K562 (cell line): ENCODE data around the gene ZNF124. TPM values are rescaled to one million over a fixed set of nuclear protein-coding genes. Genes with fewer than 3 reads are reported as not detected.

Source experiments
- HNRNPUL1 ChIP-seq: fragments of 200-400 bp; formaldehyde crosslinking; IDR thresholded peaks from 2 replicates; pipeline ENCODE4 v1.6.1; 2017; ENCODE audit warnings: low read length
- MAZ ChIP-seq, 2 experiments: fragments of 450-650 bp in 1 of 2; sonication (generic) in 1 of 2; formaldehyde crosslinking; IDR thresholded peaks in 1 of 2; conservative IDR thresholded peaks in 1 of 2; 2 replicates each; pipeline versions ENCODE4 v1.4.0 to v1.5.0; 2020; ENCODE audit warnings: mild to moderate bottlenecking in 1 of 2, missing genetic modification reagents in 1 of 2
- NFE2 ChIP-seq: IDR thresholded peaks from 2 replicates; pipeline ENCODE4 v1.6.1; 2014; ENCODE audit warnings: antibody characterized with exemption, low read depth
- RBM22 ChIP-seq: fragments of 200-400 bp; formaldehyde crosslinking; IDR thresholded peaks from 2 replicates; pipeline ENCODE4 v1.6.1; 2018; ENCODE audit warnings: low read length, low read depth; ENCODE audit not compliant: poor library complexity, severe bottlenecking
- RNF2 ChIP-seq: sonication (generic); IDR thresholded peaks from 2 replicates; pipeline ENCODE4 v1.6.1; 2016
- SMAD4 ChIP-seq: fragments of 250-450 bp; sonication (Bioruptor Pico); conservative IDR thresholded peaks from 2 replicates; pipeline ENCODE4 v1.8.0; 2021; ENCODE audit warnings: inconsistent platforms, mild to moderate bottlenecking, moderate library complexity
- YY1 ChIP-seq, 3 experiments: IDR thresholded peaks; 2 replicates each; pipeline ENCODE4 v1.6.1; 2011; ENCODE audit warnings: low read length in 2 of 3, mild to moderate bottlenecking in 2 of 3, moderate library complexity in 2 of 3, borderline replicate concordance in 1 of 3, control low read depth in 1 of 3, low read depth in 1 of 3; ENCODE audit not compliant: insufficient read depth in 3 of 3, insufficient replicate concordance in 2 of 3, control insufficient read depth in 1 of 3, insufficient read length in 1 of 3; ENCODE audit errors: extremely low read depth in 1 of 3
- ZBED1 ChIP-seq: IDR thresholded peaks from 2 replicates; pipeline ENCODE4 v1.6.1; 2014
- ZC3H8 ChIP-seq: fragments of 450-650 bp; IDR thresholded peaks from 2 replicates; pipeline ENCODE4 v1.6.1; 2017
- ZNF347 ChIP-seq: fragments of 450-650 bp; formaldehyde crosslinking; IDR thresholded peaks from 2 replicates; pipeline ENCODE4 v1.4.0; 2020; ENCODE audit warnings: low read depth, mild to moderate bottlenecking, moderate library complexity
- ZNF551 ChIP-seq: fragments of 250-450 bp; sonication (Bioruptor Pico); IDR thresholded peaks from 2 replicates; pipeline ENCODE4 v1.5.0; 2021; ENCODE audit warnings: mild to moderate bottlenecking, moderate library complexity
- ZNF668 ChIP-seq: fragments of 250-450 bp; sonication (Bioruptor Pico); IDR thresholded peaks from 2 replicates; pipeline ENCODE4 v1.8.0; 2022; ENCODE audit warnings: mild to moderate bottlenecking, inconsistent platforms
- ZNF766 ChIP-seq: fragments of 200-800 bp; sonication (Bioruptor generic); conservative IDR thresholded peaks from 2 replicates; pipeline ENCODE4 v1.6.1; 2016; ENCODE audit warnings: missing genetic modification characterization, missing compliant biosample characterization
- polyA plus RNA-seq, 8 experiments: library from polyadenylated mRNA; depleted of rRNA in 4 of 8; stranded (reverse) in 5 of 8; unstranded in 3 of 8; fragments of >200 nt; fragmentation: Nextera tagmentation in 2 of 8; fragmentation: Illumina TruSeq in 1 of 8; extraction: Ambion mirVana in 2 of 8; extraction: Trizol in 1 of 8; gene quantifications; 2 replicates each; pipeline versions ENCODE4 v1.2.1 to v1.2.3, GENCODE V29; 2011 to 2014; ENCODE audit warnings: inconsistent platforms in 1 of 8, missing spikeins in 1 of 8
- total RNA-seq, 7 experiments: library from RNA; depleted of rRNA in 6 of 7; stranded (reverse); fragments of >200 nt in 6 of 7; fragmentation: Illumina TruSeq in 2 of 7; extraction: Trizol in 2 of 7; gene quantifications; 2 replicates each; pipeline versions ENCODE4 v1.2.1 to v1.2.3, GENCODE V29; 2011 to 2021; ENCODE audit warnings: low replicate concordance in 1 of 7
- TF ChIP-seq, protein P1 (sequence below): IDR thresholded peaks from 2 replicates; pipeline ENCODE4 v1.6.1; 2012; ENCODE audit warnings: low read depth, low read length, improper control_type of control experiment, borderline replicate concordance
- TF ChIP-seq, protein P2 (sequence below): sonication (generic); formaldehyde crosslinking; IDR thresholded peaks from 2 replicates; pipeline ENCODE4 v1.5.0; 2020; ENCODE audit warnings: missing genetic modification reagents
- TF ChIP-seq, protein P3 (sequence below): fragments of 450-650 bp; IDR thresholded peaks from one replicate; pipeline ENCODE4 v1.6.1; 2018; ENCODE audit warnings: mild to moderate bottlenecking, moderate library complexity; ENCODE audit not compliant: partially characterized antibody

ZNF124 gene
- total and polyA plus RNA-seq, 9 of the 15 experiments (the other 6 are each of a cell fraction or from before 2014, with no cell fraction given) = 7.6 to 71.5 (median 20.2) TPM

DNA sequence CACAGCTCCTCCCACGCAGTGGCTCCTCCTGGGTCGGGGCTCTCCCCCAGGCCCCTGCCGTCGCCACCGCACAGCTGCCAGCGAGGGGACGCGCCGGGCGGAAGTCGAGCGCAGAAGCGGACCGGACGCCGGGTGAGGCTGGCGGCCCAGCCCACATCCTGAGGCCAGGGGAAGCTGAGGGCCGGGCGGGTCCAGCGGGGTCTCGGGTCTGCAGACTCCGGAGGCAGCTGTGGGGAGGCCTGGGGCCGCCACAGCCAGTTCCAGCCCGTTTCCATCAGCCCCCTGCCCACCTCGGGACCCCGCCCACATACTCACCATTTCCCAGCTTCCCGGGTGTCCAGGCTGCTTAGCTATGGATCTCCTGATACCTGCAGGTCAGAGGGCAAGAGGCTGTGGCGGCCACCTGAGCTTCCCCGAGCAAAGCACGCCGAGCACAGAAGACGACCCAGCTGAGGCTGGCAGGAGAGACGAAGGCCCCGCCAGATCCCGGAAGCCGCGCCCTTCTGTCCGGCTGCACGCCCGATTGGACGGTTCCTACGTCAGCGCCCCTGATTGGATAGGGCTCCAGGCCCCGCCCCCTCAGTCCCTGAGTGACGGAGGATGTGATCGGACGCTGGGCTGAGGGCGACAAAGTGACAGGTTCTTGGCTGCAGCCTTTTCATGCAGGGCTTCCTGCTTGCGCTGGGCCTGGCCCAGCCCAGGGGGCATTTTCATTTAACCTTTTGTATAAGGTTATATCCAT lies 38.7 kb upstream of the ZNF124 start (continued):
- TF ChIP-seq YY1 (IDR thresholded peaks at IDR 0.05; ENCODE audit: borderline replicate concordance in 1 of 3, control insufficient read depth in 1 of 3, extremely low read depth in 1 of 3, insufficient read depth in 3 of 3, insufficient read length in 1 of 3, insufficient replicate concordance in 2 of 3, low read depth in 1 of 3, low read length in 2 of 3) (no peak), SMAD4 (CRISPR knock-in tag) (peak; percentile 68; the same call in 1 of the 2 replicates), ZBED1 (no peak), ZNF551 (no peak), MAZ (CRISPR knock-in tag; conservative IDR thresholded peaks at IDR 0.05 in 1 of 2, IDR thresholded peaks at IDR 0.05 in 1 of 2) (peak; percentile 76 to 79; a peak in 3 of 4 replicates), ZC3H8 (no peak), HNRNPUL1 (no peak), ZNF668 (no peak), ZNF766 (CRISPR knock-in tag) (no peak), ZNF347 (CRISPR knock-in tag) (no peak; the same call in 1 of the 2 replicates), RBM22 (peak; percentile 70), RNF2 (0 out of 2 replicates have a peak, but pooled peaks have one; percentile 24), NFE2 (no peak)
- TF ChIP-seq, protein P1, sequence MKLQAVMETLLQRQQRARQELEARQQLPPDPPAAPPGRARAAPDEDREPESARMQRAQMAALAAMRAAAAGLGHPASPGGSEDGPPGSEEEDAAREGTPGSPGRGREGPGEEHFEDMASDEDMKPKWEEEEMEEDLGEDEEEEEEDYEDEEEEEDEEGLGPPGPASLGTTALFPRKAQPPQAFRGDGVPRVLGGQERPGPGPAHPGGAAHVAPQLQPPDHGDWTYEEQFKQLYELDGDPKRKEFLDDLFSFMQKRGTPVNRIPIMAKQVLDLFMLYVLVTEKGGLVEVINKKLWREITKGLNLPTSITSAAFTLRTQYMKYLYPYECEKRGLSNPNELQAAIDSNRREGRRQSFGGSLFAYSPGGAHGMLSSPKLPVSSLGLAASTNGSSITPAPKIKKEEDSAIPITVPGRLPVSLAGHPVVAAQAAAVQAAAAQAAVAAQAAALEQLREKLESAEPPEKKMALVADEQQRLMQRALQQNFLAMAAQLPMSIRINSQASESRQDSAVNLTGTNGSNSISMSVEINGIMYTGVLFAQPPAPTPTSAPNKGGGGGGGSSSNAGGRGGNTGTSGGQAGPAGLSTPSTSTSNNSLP = no peak
- TF ChIP-seq, protein P2, sequence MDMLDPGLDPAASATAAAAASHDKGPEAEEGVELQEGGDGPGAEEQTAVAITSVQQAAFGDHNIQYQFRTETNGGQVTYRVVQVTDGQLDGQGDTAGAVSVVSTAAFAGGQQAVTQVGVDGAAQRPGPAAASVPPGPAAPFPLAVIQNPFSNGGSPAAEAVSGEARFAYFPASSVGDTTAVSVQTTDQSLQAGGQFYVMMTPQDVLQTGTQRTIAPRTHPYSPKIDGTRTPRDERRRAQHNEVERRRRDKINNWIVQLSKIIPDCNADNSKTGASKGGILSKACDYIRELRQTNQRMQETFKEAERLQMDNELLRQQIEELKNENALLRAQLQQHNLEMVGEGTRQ (CRISPR knock-in tag) = no peak
- TF ChIP-seq, protein P3, sequence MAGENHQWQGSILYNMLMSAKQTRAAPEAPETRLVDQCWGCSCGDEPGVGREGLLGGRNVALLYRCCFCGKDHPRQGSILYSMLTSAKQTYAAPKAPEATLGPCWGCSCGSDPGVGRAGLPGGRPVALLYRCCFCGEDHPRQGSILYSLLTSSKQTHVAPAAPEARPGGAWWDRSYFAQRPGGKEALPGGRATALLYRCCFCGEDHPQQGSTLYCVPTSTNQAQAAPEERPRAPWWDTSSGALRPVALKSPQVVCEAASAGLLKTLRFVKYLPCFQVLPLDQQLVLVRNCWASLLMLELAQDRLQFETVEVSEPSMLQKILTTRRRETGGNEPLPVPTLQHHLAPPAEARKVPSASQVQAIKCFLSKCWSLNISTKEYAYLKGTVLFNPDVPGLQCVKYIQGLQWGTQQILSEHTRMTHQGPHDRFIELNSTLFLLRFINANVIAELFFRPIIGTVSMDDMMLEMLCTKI = no peak
